HEK293T (cell line): ENCODE data around the gene PEX7.

Experiments used
- ARNT ChIP-seq: fragments of 450-650 bp; IDR thresholded peaks from 2 replicates; pipeline ENCODE4 v1.6.1; 2017; ENCODE audit warnings: mild to moderate bottlenecking
- FOXA1 ChIP-seq: fragments of 450-650 bp; IDR thresholded peaks from 2 replicates; pipeline ENCODE4 v1.6.1; 2016; ENCODE audit warnings: mild to moderate bottlenecking
- FOXK2 ChIP-seq: fragments of 450-650 bp; IDR thresholded peaks from 2 replicates; pipeline ENCODE4 v1.6.1; 2016; ENCODE audit warnings: mild to moderate bottlenecking
- HDGF ChIP-seq: fragments of 450-650 bp; IDR thresholded peaks from 2 replicates; pipeline ENCODE4 v1.6.1; 2017; ENCODE audit warnings: antibody characterized with exemption, borderline replicate concordance
- LEF1 ChIP-seq: fragments of 450-650 bp; IDR thresholded peaks from 2 replicates; pipeline ENCODE4 v1.6.1; 2017; ENCODE audit warnings: mild to moderate bottlenecking, borderline replicate concordance
- NFRKB ChIP-seq: fragments of 450-650 bp; IDR thresholded peaks from 2 replicates; pipeline ENCODE4 v1.6.1; 2016; ENCODE audit warnings: mild to moderate bottlenecking, moderate library complexity
- SP1 ChIP-seq: fragments of 450-650 bp; IDR thresholded peaks from 2 replicates; pipeline ENCODE4 v1.6.1; 2017
- TARDBP ChIP-seq: fragments of 450-650 bp; IDR thresholded peaks from 2 replicates; pipeline ENCODE4 v1.6.1; 2016

DNA sequence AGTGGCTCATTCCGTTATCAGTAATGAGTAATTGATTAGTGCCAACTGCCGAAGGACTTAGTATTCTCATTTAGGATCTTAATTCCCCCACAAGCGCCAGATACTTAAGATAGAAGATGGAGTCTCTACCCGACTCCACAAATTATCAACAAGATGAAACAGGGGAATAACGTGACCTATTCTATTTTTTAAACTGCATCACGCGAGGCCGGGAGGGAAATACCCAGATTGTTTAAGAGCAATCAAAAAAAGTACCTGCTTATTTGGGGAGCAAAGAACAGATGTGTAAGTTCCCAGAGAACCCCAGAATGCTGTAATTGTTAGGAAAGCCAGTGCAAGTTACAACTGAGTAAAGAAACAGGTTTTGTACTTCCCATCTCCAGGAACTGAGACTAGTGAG is 29.0 kb upstream of the PEX7 start:
- TF ChIP-seq ARNT: no peak
- TF ChIP-seq HDGF: no peak
- TF ChIP-seq SP1: no peak
- TF ChIP-seq NFRKB: no peak
- TF ChIP-seq FOXA1: no peak
- no peak for TF ChIP-seq LEF1
- TF ChIP-seq FOXK2: no peak
- no peak for TF ChIP-seq TARDBP
